HuH-7 (cell line): ENCODE results near the gene APCDD1.
"Not testable (repeated sequence)": the region's sequence is repeated elsewhere in the genome, so short reads cannot be mapped to it uniquely, and the experiment has no call there.

Experiments
- DNase-seq: peaks from one replicate; pipeline ENCODE4 v3.0.0; 2011; ENCODE audit warnings: low spot score

APCDD1 gene

GRCh38 chr18:10525697-10526560, 71.5 kb downstream of the APCDD1 start, which contains the start of gene NAPG:
Gene NAPG (plus strand): TSS chr18:10526027. CDS start chr18:10526103, 76 bp downstream.
- peak; percentile 97 for DNase-seq

- DNase-seq, result no peak
These were observed 72.1 kb downstream of the APCDD1 start for GRCh38 chr18:10526561-10526949.

GRCh38 chr18:10528439-10528838, 74.0 kb downstream of the APCDD1 start:
- DNase-seq, result no peak

- DNase-seq, result no peak
These were observed 75.6 kb downstream of the APCDD1 start for GRCh38 chr18:10530002-10530401.

GRCh38 chr18:10530852-10531251, 76.4 kb downstream of the APCDD1 start:
- DNase-seq, result no peak

GRCh38 chr18:10533111-10533510, 78.7 kb downstream of the APCDD1 start:
- DNase-seq, result no peak

GRCh38 chr18:10536280-10536679, 81.8 kb downstream of the APCDD1 start:
- DNase-seq, result no peak

GRCh38 chr18:10537765-10538164, 83.3 kb downstream of the APCDD1 start:
- no peak for DNase-seq

GRCh38 chr18:10539124-10539523, 84.7 kb downstream of the APCDD1 start:
- not testable (repeated sequence) for DNase-seq
